CD8-positive, alpha-beta memory T cell (primary cell): ENCODE measurements around the gene SCAF8. TPM values are rescaled to one million over a fixed set of nuclear protein-coding genes. Genes with fewer than 3 reads are reported as not detected.

Experiments
- CTCF ChIA-PET: fragments of 350-600 bp; sonication (Branson Sonifier 250); formaldehyde crosslinking; loops from one replicate; lab custom pipeline; 2021; ENCODE audit warnings: antibody characterized with exemption; lab: Charles Lee
- POLR2A ChIA-PET: fragments of 350-600 bp; sonication (Branson Sonifier 250); formaldehyde crosslinking; loops from one replicate; lab custom pipeline; 2021; ENCODE audit warnings: antibody characterized with exemption; lab: Charles Lee
- DNase-seq, 5 donors: peaks; one replicate each; pipeline versions ENCODE4 v3.0.0 to v3.0.0-alpha.2; 2020 to 2022; ENCODE audit warnings: mixed read lengths in 1 of 5
- H3K27ac ChIP-seq: one replicate; pipeline ENCODE4 v1.7.0; 2013; ENCODE audit warnings: low read depth, mild to moderate bottlenecking, low read length, moderate library complexity
- H3K27me3 ChIP-seq: 2 replicates; pipeline ENCODE4 v1.7.0; 2013; ENCODE audit warnings: low read length, mild to moderate bottlenecking; ENCODE audit not compliant: insufficient read depth, poor library complexity, severe bottlenecking
- H3K36me3 ChIP-seq: 2 replicates; pipeline ENCODE4 v1.7.0; 2013; ENCODE audit warnings: mild to moderate bottlenecking, low read length, moderate library complexity; ENCODE audit not compliant: insufficient read depth
- H3K4me1 ChIP-seq: 2 replicates; pipeline ENCODE4 v1.7.0; 2013; ENCODE audit warnings: mild to moderate bottlenecking, low read length, moderate library complexity; ENCODE audit not compliant: insufficient read depth
- H3K4me3 ChIP-seq: 2 replicates; pipeline ENCODE4 v1.7.0; 2013; ENCODE audit warnings: mild to moderate bottlenecking, low read length
- H3K9me3 ChIP-seq: 2 replicates; pipeline ENCODE4 v1.7.0; 2013; ENCODE audit warnings: mild to moderate bottlenecking, low read length
- H3K27ac Mint-ChIP-seq, 8 donors: one replicate each; pipeline ENCODE4 v1.8.0; 2020 to 2021; ENCODE audit warnings: mixed read lengths in 8 of 8, mild to moderate bottlenecking in 6 of 8, inconsistent platforms in 3 of 8, moderate library complexity in 3 of 8
- H3K27me3 Mint-ChIP-seq, 2 donors: one replicate each; pipeline ENCODE4 v1.8.0; 2020 to 2021; ENCODE audit warnings: mixed read lengths in 2 of 2, mild to moderate bottlenecking in 1 of 2, moderate library complexity in 1 of 2
- H3K36me3 Mint-ChIP-seq, 3 donors: one replicate each; pipeline ENCODE4 v1.8.0; 2020 to 2021; ENCODE audit warnings: mixed read lengths in 3 of 3, inconsistent platforms in 1 of 3, mild to moderate bottlenecking in 1 of 3
- H3K4me1 Mint-ChIP-seq, 3 donors: one replicate each; pipeline ENCODE4 v1.8.0; 2020 to 2021; ENCODE audit warnings: mixed read lengths in 3 of 3, inconsistent platforms in 1 of 3, mild to moderate bottlenecking in 1 of 3
- H3K4me3 Mint-ChIP-seq, 7 donors: one replicate each; pipeline ENCODE4 v1.8.0; 2020 to 2021; ENCODE audit warnings: mixed read lengths in 7 of 7, mild to moderate bottlenecking in 6 of 7, moderate library complexity in 4 of 7, inconsistent platforms in 2 of 7
- H3K9me3 Mint-ChIP-seq, 5 donors: one replicate each; pipeline ENCODE4 v1.8.0; 2020 to 2022; ENCODE audit warnings: mixed read lengths in 5 of 5, mild to moderate bottlenecking in 3 of 5, moderate library complexity in 2 of 5, inconsistent platforms in 1 of 5
- polyA plus RNA-seq: library from polyadenylated mRNA; unstranded; fragments of 300-500 nt; fragmentation: Illumina TruSeq; gene quantifications from one replicate; pipeline ENCODE4 v1.2.3, GENCODE V29; 2021
- total RNA-seq, 2 experiments: library from RNA; stranded (reverse); gene quantifications; one replicate each; pipeline ENCODE4 v1.2.3, GENCODE V29; 2021

SCAF8 gene
- total and polyA plus RNA-seq, 3 experiments from 2014 or later = 16.2 to 39.8 (median 37.1) TPM

DNA sequence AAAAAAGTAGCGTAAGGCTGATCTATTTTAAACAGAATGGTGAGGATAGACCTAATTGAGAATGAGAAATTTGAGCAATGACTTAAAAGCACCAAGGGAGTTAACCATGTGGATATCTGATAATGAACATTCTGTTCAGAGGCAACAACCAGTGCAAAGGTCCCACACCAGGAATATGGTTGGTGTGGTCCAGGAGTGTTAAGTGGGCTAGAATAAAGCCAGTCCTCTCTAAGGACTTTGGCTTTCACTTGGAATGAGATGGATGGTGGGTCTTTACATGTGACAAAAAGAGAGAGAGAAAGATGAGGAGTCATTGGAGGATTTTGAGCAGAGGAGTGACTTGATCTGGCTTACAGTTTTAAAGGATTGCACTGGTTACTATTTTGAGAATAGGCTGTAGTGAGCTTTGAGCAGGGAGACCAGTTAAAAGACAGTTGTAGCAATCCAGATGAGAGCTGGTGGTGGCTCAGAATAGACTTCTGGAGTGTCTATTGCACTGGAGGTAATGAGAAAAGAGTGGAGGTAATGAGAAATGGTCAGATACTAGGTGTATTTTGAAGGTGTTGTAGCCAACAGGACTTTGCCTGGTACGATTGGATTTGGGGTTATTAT is 89.8 kb downstream of the SCAF8 start:
- no peaks in the 10 kb centered on the region for H3K27me3 ChIP-seq
- CTCF ChIA-PET = no interaction called here
- no peaks in the 10 kb centered on the region for H3K4me1 ChIP-seq
- no peak overlapping the region for H3K4me3 ChIP-seq
- no peak overlapping the region for H3K4me3 Mint-ChIP-seq
- no peaks in the 10 kb centered on the region for H3K27me3 Mint-ChIP-seq
- DNase-seq = no peak
- H3K9me3 Mint-ChIP-seq = no peaks in the 10 kb centered on the region
- peak overlapping the region in 6 of 8 donors; percentile 4 to 79 (median 62) for H3K27ac Mint-ChIP-seq
- H3K9me3 ChIP-seq = no peaks in the 10 kb centered on the region
- H3K27ac ChIP-seq = no peak overlapping the region
- POLR2A ChIA-PET = no interaction called here
- H3K4me1 Mint-ChIP-seq = peaks cover 25 to 31% (median 27%) of the 10 kb centered on the region in 3 donors
- H3K36me3 Mint-ChIP-seq = peaks cover 13 to 80% (median 34%) of the 10 kb centered on the region in 3 donors
- H3K36me3 ChIP-seq = peaks cover 47% of the 10 kb centered on the region

GRCh38 chr6:154824076-154824475 is 90.9 kb downstream of the SCAF8 start:
- Mint-ChIP-seq H3K27ac (peak overlapping the region in 2 of 8 donors; percentile 15 to 80), H3K4me1 (peaks cover 26 to 35% (median 31%) of the 10 kb centered on the region in 3 donors), H3K4me3 (peak overlapping the region in 1 of 7 donors; percentile 32), H3K27me3 (no peaks in the 10 kb centered on the region), H3K9me3 (no peaks in the 10 kb centered on the region), H3K36me3 (peaks cover 13 to 79% (median 30%) of the 10 kb centered on the region in 3 donors)
- DNase-seq = no peak
- H3K4me3 ChIP-seq = no peak overlapping the region
- peaks cover 37% of the 10 kb centered on the region for H3K36me3 ChIP-seq
- no peaks in the 10 kb centered on the region for H3K9me3 ChIP-seq
- CTCF ChIA-PET = no interaction called here
- no peaks in the 10 kb centered on the region for H3K27me3 ChIP-seq
- no peaks in the 10 kb centered on the region for H3K4me1 ChIP-seq
- POLR2A ChIA-PET = no interaction called here
- H3K27ac ChIP-seq = no peak overlapping the region

GRCh38 chr6:154829970-154830369 is 96.8 kb downstream of the SCAF8 start:
- Mint-ChIP-seq H3K9me3 (no peaks in the 10 kb centered on the region), H3K27me3 (no peaks in the 10 kb centered on the region), H3K4me3 (no peak overlapping the region), H3K4me1 (peaks cover 26 to 42% (median 41%) of the 10 kb centered on the region in 3 donors), H3K36me3 (peaks cover 0 to 78% (median 18%) of the 10 kb centered on the region in 3 donors), H3K27ac (peak overlapping the region in 1 of 8 donors; percentile 5)
- no peak overlapping the region for H3K27ac ChIP-seq
- DNase-seq = no peak
- no peak overlapping the region for H3K4me3 ChIP-seq
- no peaks in the 10 kb centered on the region for H3K9me3 ChIP-seq
- no peaks in the 10 kb centered on the region for H3K4me1 ChIP-seq
- no peaks in the 10 kb centered on the region for H3K27me3 ChIP-seq
- ChIA-PET POLR2A (no interaction called here), CTCF (no interaction called here)
- H3K36me3 ChIP-seq = peaks cover 6% of the 10 kb centered on the region

- no peaks in the 10 kb centered on the region for H3K4me1 ChIP-seq
- no peak overlapping the region for H3K4me3 ChIP-seq
- Mint-ChIP-seq H3K9me3 (no peaks in the 10 kb centered on the region), H3K4me3 (no peak overlapping the region), H3K27ac (no peak overlapping the region), H3K4me1 (peaks cover 30 to 50% (median 48%) of the 10 kb centered on the region in 3 donors), H3K36me3 (peaks cover 0 to 74% (median 18%) of the 10 kb centered on the region in 3 donors), H3K27me3 (no peaks in the 10 kb centered on the region)
- DNase-seq = no peak
- H3K27me3 ChIP-seq = no peaks in the 10 kb centered on the region
- POLR2A ChIA-PET = no interaction called here
- no peak overlapping the region for H3K27ac ChIP-seq
- no peaks in the 10 kb centered on the region for H3K9me3 ChIP-seq
- CTCF ChIA-PET = no interaction called here
- H3K36me3 ChIP-seq = no peaks in the 10 kb centered on the region
These were observed 97.6 kb downstream of the SCAF8 start for GRCh38 chr6:154830771-154831170.

GRCh38 chr6:154835307-154835706 is 102.1 kb downstream of the SCAF8 start:
- Mint-ChIP-seq H3K9me3 (no peaks in the 10 kb centered on the region), H3K27ac (peak overlapping the region in 2 of 8 donors; percentile 19 to 33), H3K36me3 (peaks cover 0 to 44% (median 12%) of the 10 kb centered on the region in 3 donors), H3K4me1 (peaks cover 44 to 58% (median 48%) of the 10 kb centered on the region in 3 donors), H3K27me3 (no peaks in the 10 kb centered on the region), H3K4me3 (no peak overlapping the region)
- no peaks in the 10 kb centered on the region for H3K9me3 ChIP-seq
- H3K4me1 ChIP-seq = no peaks in the 10 kb centered on the region
- ChIA-PET CTCF (no interaction called here), POLR2A (no interaction called here)
- H3K27me3 ChIP-seq = no peaks in the 10 kb centered on the region
- H3K27ac ChIP-seq = no peak overlapping the region
- H3K4me3 ChIP-seq = no peak overlapping the region
- no peaks in the 10 kb centered on the region for H3K36me3 ChIP-seq
- DNase-seq = no peak

DNA sequence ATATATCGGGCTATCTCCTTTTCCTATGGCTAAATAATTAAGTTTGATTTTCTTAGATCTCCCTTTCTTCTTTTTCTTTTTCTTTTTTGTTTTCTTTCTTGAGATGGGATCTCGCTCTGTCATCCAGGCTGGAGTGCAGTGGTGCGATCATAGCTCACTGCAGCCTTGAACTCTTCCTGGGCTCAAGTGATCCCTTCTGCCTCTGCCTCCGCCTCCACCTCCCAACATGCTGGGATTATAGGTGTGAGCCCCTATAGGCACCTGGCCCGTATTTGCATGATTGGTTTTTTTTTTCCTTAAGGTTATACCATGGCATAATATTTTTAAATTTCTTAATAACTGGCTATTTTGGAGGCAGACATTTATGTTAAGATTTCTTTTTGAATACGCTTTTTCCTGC is 106.3 kb downstream of the SCAF8 start:
- Histone ChIP-seq H3K36me3 (no peaks in the 10 kb centered on the region), H3K4me1 (no peaks in the 10 kb centered on the region), H3K9me3 (no peaks in the 10 kb centered on the region), H3K4me3 (no peak overlapping the region), H3K27me3 (no peaks in the 10 kb centered on the region), H3K27ac (no peak overlapping the region)
- Mint-ChIP-seq H3K27ac (no peak overlapping the region), H3K27me3 (no peaks in the 10 kb centered on the region), H3K4me1 (peaks cover 41 to 57% (median 47%) of the 10 kb centered on the region in 3 donors), H3K9me3 (no peaks in the 10 kb centered on the region), H3K36me3 (peaks cover 0 to 17% (median 4%) of the 10 kb centered on the region in 3 donors), H3K4me3 (no peak overlapping the region)
- CTCF ChIA-PET = no interaction called here
- POLR2A ChIA-PET = no interaction called here
- no peak for DNase-seq

GRCh38 chr6:154840363-154840762 is 107.1 kb downstream of the SCAF8 start:
- ChIA-PET POLR2A (no interaction called here), CTCF (no interaction called here)
- Histone ChIP-seq H3K36me3 (no peaks in the 10 kb centered on the region), H3K4me3 (no peak overlapping the region), H3K9me3 (no peaks in the 10 kb centered on the region), H3K4me1 (no peaks in the 10 kb centered on the region), H3K27ac (no peak overlapping the region), H3K27me3 (no peaks in the 10 kb centered on the region)
- peaks cover 38 to 56% (median 47%) of the 10 kb centered on the region in 3 donors for H3K4me1 Mint-ChIP-seq
- no peaks in the 10 kb centered on the region for H3K27me3 Mint-ChIP-seq
- no peak overlapping the region for H3K4me3 Mint-ChIP-seq
- H3K9me3 Mint-ChIP-seq = no peaks in the 10 kb centered on the region
- DNase-seq = no peak
- H3K36me3 Mint-ChIP-seq = peaks cover 0 to 20% (median 7%) of the 10 kb centered on the region in 3 donors
- no peak overlapping the region for H3K27ac Mint-ChIP-seq

GRCh38 chr6:154841109-154841508 is 107.9 kb downstream of the SCAF8 start:
- Histone ChIP-seq H3K9me3 (no peaks in the 10 kb centered on the region), H3K36me3 (no peaks in the 10 kb centered on the region), H3K4me1 (no peaks in the 10 kb centered on the region), H3K27ac (no peak overlapping the region), H3K27me3 (no peaks in the 10 kb centered on the region), H3K4me3 (no peak overlapping the region)
- no peak for DNase-seq
- POLR2A ChIA-PET = no interaction called here
- peaks cover 0 to 21% (median 8%) of the 10 kb centered on the region in 3 donors for H3K36me3 Mint-ChIP-seq
- H3K27me3 Mint-ChIP-seq = no peaks in the 10 kb centered on the region
- peak overlapping the region in 1 of 7 donors; percentile 8 for H3K4me3 Mint-ChIP-seq
- CTCF ChIA-PET = no interaction called here
- no peaks in the 10 kb centered on the region for H3K9me3 Mint-ChIP-seq
- H3K4me1 Mint-ChIP-seq = peaks cover 35 to 56% (median 46%) of the 10 kb centered on the region in 3 donors
- no peak overlapping the region for H3K27ac Mint-ChIP-seq
